Breast epithelium (tissue), 4 donors: Measurements from ENCODE around the gene RGS7. TPM values are rescaled to one million over a fixed set of nuclear protein-coding genes. Genes with fewer than 3 reads are reported as not detected.

Experiments
- DNase-seq, 2 donors: peaks; one replicate each; pipeline ENCODE4 v3.0.0-alpha.2; 2019; ENCODE audit warnings: low spot score in 2 of 2
- H3K27ac ChIP-seq, 2 donors: fragments of 200-600 bp; sonication (generic) in 1 of 2; one replicate each; pipeline ENCODE4 v1.5.1; 2016 to 2019; ENCODE audit warnings: mild to moderate bottlenecking in 1 of 2
- H3K27me3 ChIP-seq, 2 donors: fragments of 200-600 bp; sonication (generic) in 1 of 2; one replicate each; pipeline versions ENCODE4 v1.5.1 to v1.6.0; 2017 to 2019; ENCODE audit warnings: control low read depth in 1 of 2, mild to moderate bottlenecking in 1 of 2
- H3K36me3 ChIP-seq: fragments of 200-600 bp; one replicate; pipeline ENCODE4 v1.5.1; 2019
- H3K4me1 ChIP-seq, 2 donors: fragments of 200-600 bp; sonication (generic); one replicate each; pipeline ENCODE4 v1.5.1; 2016 to 2019; ENCODE audit warnings: control low read depth in 1 of 2
- H3K4me3 ChIP-seq, 3 donors: fragments of 200-600 bp; sonication (generic); 1 replicate in 2 of 3; 2 replicates in 1 of 3; pipeline ENCODE4 v1.5.1; 2016 to 2019; ENCODE audit warnings: mild to moderate bottlenecking in 3 of 3, moderate library complexity in 2 of 3
- H3K9me3 ChIP-seq, 2 donors: fragments of 200-600 bp; sonication (generic) in 1 of 2; one replicate each; pipeline ENCODE4 v1.5.1; 2016 to 2019; ENCODE audit warnings: control low read depth in 1 of 2
- POLR2A ChIP-seq: fragments of 450-650 bp; IDR thresholded peaks from one replicate; pipeline ENCODE4 v1.6.1; 2016; ENCODE audit warnings: antibody characterized with exemption, mild to moderate bottlenecking, moderate library complexity
- POLR2AphosphoS5 ChIP-seq, 3 donors: sonication (generic); formaldehyde crosslinking; IDR thresholded peaks; one replicate each; pipeline ENCODE4 v1.6.1; 2017; ENCODE audit warnings: antibody characterized with exemption in 3 of 3
- intact Hi-C: fragments of 100-400 bp; cut with DNase I; formaldehyde crosslinking; loops from one replicate; pipeline ENCODE4 v1.15.1; 2023; ENCODE audit warnings: low total_unique reads
- total RNA-seq, 3 donors: library from RNA; depleted of rRNA; stranded (reverse); fragments of >200 nt; gene quantifications; one replicate each; pipeline ENCODE4 v1.1.0, GENCODE V29; 2016
- TF ChIP-seq, protein P1 (sequence below), 3 donors: fragments of 450-650 bp; IDR thresholded peaks; one replicate each; pipeline ENCODE4 v1.5.1; 2016 to 2017; ENCODE audit warnings: antibody characterized with exemption in 3 of 3, mild to moderate bottlenecking in 3 of 3, moderate library complexity in 3 of 3

Gene RGS7
- total RNA-seq, 3 donors from 2014 or later = 0.16 TPM; not detected in 2

DNA sequence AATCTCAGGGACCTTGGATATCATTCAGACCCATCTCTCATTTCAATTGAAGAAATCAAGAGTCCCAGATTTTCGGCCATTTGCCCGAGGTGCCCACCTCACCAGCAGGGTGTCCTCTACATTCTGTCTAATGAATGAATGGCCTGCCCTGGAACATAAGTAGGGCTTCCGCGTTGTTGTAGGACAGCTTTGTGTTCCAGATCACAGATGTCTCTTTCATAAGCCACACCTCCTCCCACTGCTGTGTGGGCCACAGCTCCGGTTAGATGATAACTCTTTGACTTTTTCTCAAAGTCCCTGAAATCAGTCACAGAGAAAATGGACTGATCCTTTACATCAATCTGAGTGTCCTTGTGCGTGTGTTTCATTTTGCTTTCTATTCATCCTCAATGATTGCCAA lies 144.4 kb downstream of the RGS7 start:
- no peak for DNase-seq
- H3K27ac ChIP-seq = no peak overlapping the region
- no peaks in the 10 kb centered on the region for H3K36me3 ChIP-seq
- no peak for TF ChIP-seq POLR2AphosphoS5 (IDR thresholded peaks at IDR 0.05)
- no peak for TF ChIP-seq POLR2A
- TF ChIP-seq, protein P1, sequence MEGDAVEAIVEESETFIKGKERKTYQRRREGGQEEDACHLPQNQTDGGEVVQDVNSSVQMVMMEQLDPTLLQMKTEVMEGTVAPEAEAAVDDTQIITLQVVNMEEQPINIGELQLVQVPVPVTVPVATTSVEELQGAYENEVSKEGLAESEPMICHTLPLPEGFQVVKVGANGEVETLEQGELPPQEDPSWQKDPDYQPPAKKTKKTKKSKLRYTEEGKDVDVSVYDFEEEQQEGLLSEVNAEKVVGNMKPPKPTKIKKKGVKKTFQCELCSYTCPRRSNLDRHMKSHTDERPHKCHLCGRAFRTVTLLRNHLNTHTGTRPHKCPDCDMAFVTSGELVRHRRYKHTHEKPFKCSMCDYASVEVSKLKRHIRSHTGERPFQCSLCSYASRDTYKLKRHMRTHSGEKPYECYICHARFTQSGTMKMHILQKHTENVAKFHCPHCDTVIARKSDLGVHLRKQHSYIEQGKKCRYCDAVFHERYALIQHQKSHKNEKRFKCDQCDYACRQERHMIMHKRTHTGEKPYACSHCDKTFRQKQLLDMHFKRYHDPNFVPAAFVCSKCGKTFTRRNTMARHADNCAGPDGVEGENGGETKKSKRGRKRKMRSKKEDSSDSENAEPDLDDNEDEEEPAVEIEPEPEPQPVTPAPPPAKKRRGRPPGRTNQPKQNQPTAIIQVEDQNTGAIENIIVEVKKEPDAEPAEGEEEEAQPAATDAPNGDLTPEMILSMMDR (IDR thresholded peaks at IDR 0.05) = no peak
- H3K4me1 ChIP-seq = no peaks in the 10 kb centered on the region
- H3K27me3 ChIP-seq = no peaks in the 10 kb centered on the region
- H3K4me3 ChIP-seq = no peak overlapping the region
- intact Hi-C loops = no loop called here
- H3K9me3 ChIP-seq = peaks cover 0 to 7% of the 10 kb centered on the region in 2 donors

DNA sequence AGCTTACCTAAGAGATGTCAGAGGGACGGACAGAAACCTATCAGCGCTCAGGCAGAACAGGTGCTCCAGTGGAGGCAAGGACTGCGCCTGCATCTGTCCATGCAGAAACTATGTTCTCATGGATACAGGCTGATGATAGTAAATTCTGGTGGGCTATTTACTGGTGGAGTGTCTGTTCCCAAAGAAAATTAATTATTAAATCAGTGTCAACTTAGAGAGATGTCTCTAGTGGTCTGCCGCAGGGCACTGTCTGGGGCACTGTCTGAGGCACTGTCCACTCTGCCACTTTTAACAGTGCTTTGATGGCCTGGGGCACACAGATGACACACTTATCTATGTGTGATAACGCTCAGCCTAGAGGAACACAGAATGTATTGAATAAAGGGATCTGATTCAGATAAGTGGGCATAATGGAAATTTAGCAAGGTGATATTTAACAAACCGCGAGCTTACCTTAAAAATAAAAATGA lies 148.1 kb downstream of the RGS7 start:
- no peak overlapping the region for H3K4me3 ChIP-seq
- H3K27me3 ChIP-seq = no peaks in the 10 kb centered on the region
- H3K27ac ChIP-seq = no peak overlapping the region
- no peaks in the 10 kb centered on the region for H3K4me1 ChIP-seq
- no peaks in the 10 kb centered on the region for H3K36me3 ChIP-seq
- DNase-seq = no peak
- no peaks in the 10 kb centered on the region for H3K9me3 ChIP-seq
- no peak for TF ChIP-seq POLR2AphosphoS5 (IDR thresholded peaks at IDR 0.05)
- TF ChIP-seq, protein P1 (IDR thresholded peaks at IDR 0.05) = no peak
- no peak for TF ChIP-seq POLR2A
- intact Hi-C loops = no loop called here

DNA sequence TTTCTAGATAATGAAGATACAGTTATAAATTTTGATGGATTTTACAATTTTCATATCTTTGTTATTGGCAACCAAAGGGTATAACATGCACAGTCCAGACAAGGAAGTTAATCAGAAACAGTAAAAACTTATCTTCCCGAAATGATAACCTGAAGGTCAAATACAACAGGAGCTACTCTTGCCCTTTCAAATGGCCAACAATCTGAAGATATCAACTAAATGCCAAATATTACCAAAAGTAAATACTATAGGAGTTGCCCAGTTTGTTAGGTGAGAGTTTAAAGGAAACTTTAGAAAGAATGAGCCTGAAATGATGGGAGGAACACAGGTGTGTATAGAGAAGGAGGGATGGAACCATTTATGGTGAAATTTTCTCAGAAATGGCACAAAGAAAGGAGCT lies 153.2 kb downstream of the RGS7 start:
- intact Hi-C loops = no loop called here
- Histone ChIP-seq H3K4me3 (no peak overlapping the region), H3K9me3 (no peaks in the 10 kb centered on the region), H3K4me1 (no peaks in the 10 kb centered on the region), H3K27ac (no peak overlapping the region), H3K27me3 (no peaks in the 10 kb centered on the region), H3K36me3 (no peaks in the 10 kb centered on the region)
- TF ChIP-seq, protein P1 (IDR thresholded peaks at IDR 0.05) = no peak
- no peak for TF ChIP-seq POLR2A
- no peak for TF ChIP-seq POLR2AphosphoS5 (IDR thresholded peaks at IDR 0.05)
- no peak for DNase-seq

DNA sequence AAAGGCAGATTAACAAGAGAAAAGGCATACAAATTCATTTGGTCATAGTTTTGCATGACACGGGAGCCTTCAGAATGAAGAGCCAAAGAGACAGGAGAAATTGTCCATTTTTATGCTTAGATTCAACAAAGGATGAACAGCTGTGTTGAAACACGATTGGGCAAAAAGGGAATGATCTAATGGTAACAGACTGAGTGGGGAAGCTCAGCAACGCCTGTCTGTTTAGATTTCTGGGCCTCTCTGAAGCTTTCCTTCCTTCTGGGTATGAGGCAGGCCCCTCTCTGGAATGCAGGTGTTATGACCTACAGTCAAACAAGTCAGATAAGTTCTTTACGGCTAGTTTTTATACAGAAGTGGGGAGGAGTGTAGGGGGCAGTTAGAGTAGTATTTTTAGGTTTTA lies 154.6 kb downstream of the RGS7 start:
- no peak for TF ChIP-seq POLR2A
- TF ChIP-seq, protein P1 (IDR thresholded peaks at IDR 0.05) = no peak
- no peak for TF ChIP-seq POLR2AphosphoS5 (IDR thresholded peaks at IDR 0.05)
- no peaks in the 10 kb centered on the region for H3K27me3 ChIP-seq
- no peak overlapping the region for H3K4me3 ChIP-seq
- no peaks in the 10 kb centered on the region for H3K4me1 ChIP-seq
- H3K9me3 ChIP-seq = no peaks in the 10 kb centered on the region
- no peak for DNase-seq
- H3K36me3 ChIP-seq = no peaks in the 10 kb centered on the region
- intact Hi-C loops = loop anchor here (1.0 kb wide), 1 partner anchor 20 kb away; no protein-coding TSS in a partner anchor
- no peak overlapping the region for H3K27ac ChIP-seq

DNA sequence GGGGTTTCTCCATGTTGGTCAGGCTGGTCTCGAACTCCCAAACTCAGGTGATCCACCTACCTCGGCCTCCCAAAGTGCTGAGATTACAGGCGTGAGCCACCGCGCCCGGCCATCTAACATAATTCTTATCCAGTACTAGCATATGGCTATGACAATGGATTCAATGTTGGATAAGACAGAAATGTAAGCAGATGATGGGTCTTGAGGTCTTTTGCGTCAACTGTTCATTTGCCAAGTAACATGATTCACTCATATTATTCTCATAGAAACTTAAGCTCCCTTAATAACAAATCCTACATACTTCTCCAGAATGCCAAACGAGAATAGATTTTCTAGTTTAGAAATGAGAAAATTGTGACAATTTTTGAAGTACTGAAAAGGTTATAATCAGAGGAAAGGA lies 170.3 kb downstream of the RGS7 start:
- intact Hi-C loops = no loop called here
- no peaks in the 10 kb centered on the region for H3K27me3 ChIP-seq
- no peak overlapping the region for H3K4me3 ChIP-seq
- no peak for DNase-seq
- TF ChIP-seq POLR2AphosphoS5 (IDR thresholded peaks at IDR 0.05) (no peak), POLR2A (no peak)
- TF ChIP-seq, protein P1 (IDR thresholded peaks at IDR 0.05) = no peak
- H3K36me3 ChIP-seq = no peaks in the 10 kb centered on the region
- no peaks in the 10 kb centered on the region for H3K4me1 ChIP-seq
- H3K27ac ChIP-seq = no peak overlapping the region
- no peaks in the 10 kb centered on the region for H3K9me3 ChIP-seq
